Breast epithelium (tissue), 3 donors: ENCODE measurements around the gene HRNR.

Experiments
- POLR2A ChIP-seq: fragments of 450-650 bp; IDR thresholded peaks from one replicate; pipeline ENCODE4 v1.6.1; 2016; ENCODE audit warnings: antibody characterized with exemption, mild to moderate bottlenecking, moderate library complexity
- POLR2AphosphoS5 ChIP-seq, 3 donors: sonication (generic); formaldehyde crosslinking; IDR thresholded peaks; one replicate each; pipeline ENCODE4 v1.6.1; 2017; ENCODE audit warnings: antibody characterized with exemption in 3 of 3
- TF ChIP-seq, protein P1 (sequence below), 3 donors: fragments of 450-650 bp; IDR thresholded peaks; one replicate each; pipeline ENCODE4 v1.5.1; 2016 to 2017; ENCODE audit warnings: antibody characterized with exemption in 3 of 3, mild to moderate bottlenecking in 3 of 3, moderate library complexity in 3 of 3

- TF ChIP-seq POLR2AphosphoS5 (IDR thresholded peaks at IDR 0.05) (no peak), POLR2A (no peak)
- TF ChIP-seq, protein P1, sequence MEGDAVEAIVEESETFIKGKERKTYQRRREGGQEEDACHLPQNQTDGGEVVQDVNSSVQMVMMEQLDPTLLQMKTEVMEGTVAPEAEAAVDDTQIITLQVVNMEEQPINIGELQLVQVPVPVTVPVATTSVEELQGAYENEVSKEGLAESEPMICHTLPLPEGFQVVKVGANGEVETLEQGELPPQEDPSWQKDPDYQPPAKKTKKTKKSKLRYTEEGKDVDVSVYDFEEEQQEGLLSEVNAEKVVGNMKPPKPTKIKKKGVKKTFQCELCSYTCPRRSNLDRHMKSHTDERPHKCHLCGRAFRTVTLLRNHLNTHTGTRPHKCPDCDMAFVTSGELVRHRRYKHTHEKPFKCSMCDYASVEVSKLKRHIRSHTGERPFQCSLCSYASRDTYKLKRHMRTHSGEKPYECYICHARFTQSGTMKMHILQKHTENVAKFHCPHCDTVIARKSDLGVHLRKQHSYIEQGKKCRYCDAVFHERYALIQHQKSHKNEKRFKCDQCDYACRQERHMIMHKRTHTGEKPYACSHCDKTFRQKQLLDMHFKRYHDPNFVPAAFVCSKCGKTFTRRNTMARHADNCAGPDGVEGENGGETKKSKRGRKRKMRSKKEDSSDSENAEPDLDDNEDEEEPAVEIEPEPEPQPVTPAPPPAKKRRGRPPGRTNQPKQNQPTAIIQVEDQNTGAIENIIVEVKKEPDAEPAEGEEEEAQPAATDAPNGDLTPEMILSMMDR (IDR thresholded peaks at IDR 0.05): no peak
Observed at GRCh38 chr1:152182431-152182830, 41.6 kb downstream of the HRNR start.
